Neural progenitor cell (in vitro differentiated cells): ENCODE measurements around the gene SEMA3E.

Source experiments
- EZH2 ChIP-seq: fragments of 200-600 bp; sonication (generic); IDR thresholded peaks from 2 replicates; pipeline ENCODE4 v1.6.1; 2017; ENCODE audit warnings: antibody characterized with exemption, mild to moderate bottlenecking, moderate library complexity
- EZH2phosphoT487 ChIP-seq: fragments of 200-600 bp; sonication (generic); IDR thresholded peaks from 2 replicates; pipeline ENCODE4 v1.6.1; 2017; ENCODE audit warnings: antibody characterized with exemption
- TF ChIP-seq, protein P1 (sequence below): fragments of 200-600 bp; sonication (generic); IDR thresholded peaks from 2 replicates; pipeline ENCODE4 v1.5.1; 2017; ENCODE audit warnings: antibody characterized with exemption, mild to moderate bottlenecking

DNA sequence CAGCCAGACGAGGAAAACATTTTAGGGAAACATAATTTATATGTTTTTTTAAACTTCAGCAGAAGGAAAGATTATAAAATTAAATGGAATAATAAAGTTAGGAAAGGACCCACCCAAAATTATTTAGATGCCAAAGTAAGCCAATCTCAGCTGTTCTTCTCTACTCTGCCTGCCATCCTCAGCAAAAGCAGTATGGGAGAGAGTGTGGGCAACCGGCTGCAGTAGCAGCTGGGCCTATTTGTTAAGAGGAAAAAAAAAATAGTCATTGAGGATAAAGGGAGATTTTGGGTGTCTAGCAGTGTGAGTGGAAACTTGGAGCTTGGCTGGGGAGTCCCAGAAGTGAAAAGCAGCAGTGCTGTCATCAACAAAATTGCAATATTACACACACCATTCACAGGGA, 15.4 kb downstream of the SEMA3E start:
- TF ChIP-seq, protein P1, sequence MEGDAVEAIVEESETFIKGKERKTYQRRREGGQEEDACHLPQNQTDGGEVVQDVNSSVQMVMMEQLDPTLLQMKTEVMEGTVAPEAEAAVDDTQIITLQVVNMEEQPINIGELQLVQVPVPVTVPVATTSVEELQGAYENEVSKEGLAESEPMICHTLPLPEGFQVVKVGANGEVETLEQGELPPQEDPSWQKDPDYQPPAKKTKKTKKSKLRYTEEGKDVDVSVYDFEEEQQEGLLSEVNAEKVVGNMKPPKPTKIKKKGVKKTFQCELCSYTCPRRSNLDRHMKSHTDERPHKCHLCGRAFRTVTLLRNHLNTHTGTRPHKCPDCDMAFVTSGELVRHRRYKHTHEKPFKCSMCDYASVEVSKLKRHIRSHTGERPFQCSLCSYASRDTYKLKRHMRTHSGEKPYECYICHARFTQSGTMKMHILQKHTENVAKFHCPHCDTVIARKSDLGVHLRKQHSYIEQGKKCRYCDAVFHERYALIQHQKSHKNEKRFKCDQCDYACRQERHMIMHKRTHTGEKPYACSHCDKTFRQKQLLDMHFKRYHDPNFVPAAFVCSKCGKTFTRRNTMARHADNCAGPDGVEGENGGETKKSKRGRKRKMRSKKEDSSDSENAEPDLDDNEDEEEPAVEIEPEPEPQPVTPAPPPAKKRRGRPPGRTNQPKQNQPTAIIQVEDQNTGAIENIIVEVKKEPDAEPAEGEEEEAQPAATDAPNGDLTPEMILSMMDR: no peak
- TF ChIP-seq EZH2phosphoT487: no peak
- no peak for TF ChIP-seq EZH2
